Endothelial cell of umbilical vein (primary cell): ENCODE data around the gene SF3B1.

Experiments
- CTCF ChIP-seq, 2 donors: IDR thresholded peaks; 1 replicate in 1 of 2; 2 replicates in 1 of 2; pipeline ENCODE4 v1.5.1; 2011; ENCODE audit warnings: low read length in 2 of 2, mild to moderate bottlenecking in 2 of 2, moderate library complexity in 2 of 2, control low read depth in 1 of 2, inconsistent platforms in 1 of 2, low read depth in 1 of 2; ENCODE audit not compliant: insufficient read depth in 1 of 2; ENCODE audit errors: extremely low read depth in 1 of 2
- POLR2AphosphoS5 ChIP-seq: IDR thresholded peaks from 2 replicates; pipeline ENCODE4 v1.6.1; 2012; ENCODE audit warnings: low read depth, mild to moderate bottlenecking, control low read depth, low read length, moderate library complexity; ENCODE audit not compliant: insufficient read depth

DNA sequence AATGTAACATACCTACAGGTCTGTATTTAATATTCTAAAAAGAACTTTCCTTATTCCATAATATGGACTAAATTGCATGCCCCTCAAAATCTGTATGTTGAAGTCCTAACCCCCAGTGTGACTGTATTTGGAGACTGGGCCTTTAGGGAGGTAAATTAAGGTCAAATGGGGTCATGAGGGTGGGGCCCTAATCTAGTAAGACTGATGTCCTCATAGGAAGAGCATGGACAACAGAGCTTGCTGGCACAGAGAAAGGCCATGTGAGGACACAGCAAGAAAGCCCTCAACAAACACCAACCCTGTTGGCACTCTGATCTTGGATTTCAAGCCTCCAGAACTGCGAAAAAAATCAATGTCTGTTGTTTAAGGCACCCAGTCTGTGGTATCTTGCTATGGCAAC lies 18.6 kb downstream of the SF3B1 start:
- no peak for TF ChIP-seq CTCF (IDR thresholded peaks at IDR 0.05; ENCODE audit: extremely low read depth in 1 of 2, insufficient read depth in 1 of 2, low read depth in 1 of 2, low read length in 2 of 2)
- TF ChIP-seq POLR2AphosphoS5: no peak
